BLaER1 treated with 17β-estradiol and CSF1 and Interleukin-3, amounts not matched to agents 10 nM and 100 nM (cell line): ENCODE data around the gene GTF2F1.

Experiments
- H3K27ac ChIP-seq, 11 experiments: shearing (Covaris generic); formaldehyde crosslinking; 2 replicates each; pipeline ENCODE4 v1.8.1; 2022
- H3K27me3 ChIP-seq, 11 experiments: shearing (Covaris generic); formaldehyde crosslinking; 2 replicates each; pipeline ENCODE4 v1.8.1; 2022
- H3K36me3 ChIP-seq, 11 experiments: shearing (Covaris generic); formaldehyde crosslinking; 2 replicates each; pipeline ENCODE4 v1.8.1; 2022
- H3K4me1 ChIP-seq, 10 experiments: shearing (Covaris generic); formaldehyde crosslinking; 2 replicates each; pipeline ENCODE4 v1.8.1; 2022
- H3K4me2 ChIP-seq, 11 experiments: shearing (Covaris generic); formaldehyde crosslinking; 2 replicates each; pipeline ENCODE4 v1.8.1; 2022
- H3K4me3 ChIP-seq, 10 experiments: shearing (Covaris generic); formaldehyde crosslinking; 2 replicates each; pipeline ENCODE4 v1.8.1; 2022
- H3K9ac ChIP-seq, 11 experiments: shearing (Covaris generic); formaldehyde crosslinking; 2 replicates each; pipeline ENCODE4 v1.8.1; 2022
- H3K9me3 ChIP-seq, 11 experiments: shearing (Covaris generic); formaldehyde crosslinking; replicated peaks in 1 of 11; 2 replicates each; pipeline ENCODE4 v1.8.1; 2022
- H4K20me1 ChIP-seq, 11 experiments: shearing (Covaris generic); formaldehyde crosslinking; 2 replicates each; pipeline ENCODE4 v1.8.1; 2022
- Cebpa-rat ChIP-seq, 11 experiments: shearing (Covaris generic); IDR thresholded peaks; 2 replicates each; pipeline ENCODE4 v1.8.1; 2022

GTF2F1 gene

GRCh38 chr19:6394831-6395230 is 1.9 kb upstream of the GTF2F1 start:
- Histone ChIP-seq H3K27me3 (no peaks in the 10 kb centered on the region), H3K36me3 (peaks cover 15 to 23% (median 20%) of the 10 kb centered on the region in 11 experiments), H3K4me3 (no peak overlapping the region), H3K4me1 (peaks cover 20 to 37% (median 26%) of the 10 kb centered on the region in 10 experiments), H3K4me2 (peak overlapping the region in 4 of 11 experiments; percentile 74 to 93 (median 88); a peak in 4 of 22 replicates), H3K9me3 (no peaks in the 10 kb centered on the region), H4K20me1 (peaks cover 0 to 13% (median 3%) of the 10 kb centered on the region in 11 experiments; a peak in 9 of 22 replicates), H3K27ac (peak overlapping the region in 4 of 11 experiments; percentile 35 to 97 (median 92); a peak in 4 of 22 replicates), H3K9ac (no peak overlapping the region)
- TF ChIP-seq Cebpa-rat (IDR thresholded peaks at IDR 0.05), result no peak

- no peak for TF ChIP-seq Cebpa-rat (IDR thresholded peaks at IDR 0.05)
These were observed 1.0 kb upstream of the GTF2F1 start for GRCh38 chr19:6393983-6394412.

GRCh38 chr19:6392221-6393073 is 517 bp downstream of the GTF2F1 start:
- H3K27me3 ChIP-seq, result no peaks in the 10 kb centered on the region
- H3K4me3 ChIP-seq, result peak overlapping the region; percentile 74 to 94 (median 90)
- peaks cover 20 to 44% (median 26%) of the 10 kb centered on the region in 10 experiments for H3K4me1 ChIP-seq
- peak overlapping the region; percentile 74 to 99 (median 93) for H3K4me2 ChIP-seq
- TF ChIP-seq Cebpa-rat (IDR thresholded peaks at IDR 0.05), result no peak
- peaks cover 39 to 47% (median 44%) of the 10 kb centered on the region in 11 experiments for H3K36me3 ChIP-seq
- peak overlapping the region; percentile 84 to 94 (median 91) for H3K9ac ChIP-seq
- H3K9me3 ChIP-seq, result no peaks in the 10 kb centered on the region
- peaks cover 0 to 37% (median 12%) of the 10 kb centered on the region in 11 experiments; a peak in 14 of 22 replicates for H4K20me1 ChIP-seq
- H3K27ac ChIP-seq, result peak overlapping the region; percentile 81 to 97 (median 94)

More at GRCh38 chr19:6393983-6394412, 1.0 kb upstream of the GTF2F1 start:
- no peaks in the 10 kb centered on the region for H3K9me3 ChIP-seq
- H3K9ac ChIP-seq, result peak overlapping the region; percentile 84 to 94 (median 91)
- H3K4me3 ChIP-seq, result peak overlapping the region; percentile 74 to 94 (median 90)
- H3K27me3 ChIP-seq, result no peaks in the 10 kb centered on the region
- H3K27ac ChIP-seq, result peak overlapping the region; percentile 81 to 97 (median 94); a peak in 21 of 22 replicates
- peak overlapping the region; percentile 74 to 99 (median 93) for H3K4me2 ChIP-seq
- H3K36me3 ChIP-seq, result peaks cover 24 to 31% (median 29%) of the 10 kb centered on the region in 11 experiments
- peaks cover 0 to 22% (median 6%) of the 10 kb centered on the region in 11 experiments; a peak in 10 of 22 replicates for H4K20me1 ChIP-seq
- H3K4me1 ChIP-seq, result peaks cover 20 to 44% (median 26%) of the 10 kb centered on the region in 10 experiments

GRCh38 chr19:6387372-6387771 is 5.6 kb downstream of the GTF2F1 start:
- Histone ChIP-seq H3K36me3 (peaks cover 90 to 98% (median 95%) of the 10 kb centered on the region in 11 experiments), H3K27ac (no peak overlapping the region), H4K20me1 (peaks cover 0 to 87% (median 24%) of the 10 kb centered on the region in 11 experiments; a peak in 16 of 22 replicates), H3K9ac (peak overlapping the region in 1 of 11 experiments; percentile 37; a peak in 1 of 22 replicates), H3K9me3 (no peaks in the 10 kb centered on the region), H3K4me2 (no peak overlapping the region), H3K4me1 (peaks cover 11 to 31% (median 15%) of the 10 kb centered on the region in 10 experiments), H3K27me3 (no peaks in the 10 kb centered on the region), H3K4me3 (no peak overlapping the region)
- TF ChIP-seq Cebpa-rat (IDR thresholded peaks at IDR 0.05), result no peak

- Histone ChIP-seq H3K27me3 (no peaks in the 10 kb centered on the region), H3K36me3 (peaks cover 99 to 100% (median 100%) of the 10 kb centered on the region in 11 experiments), H4K20me1 (peaks cover 0 to 99% (median 24%) of the 10 kb centered on the region in 11 experiments; a peak in 16 of 22 replicates), H3K9ac (no peak overlapping the region), H3K4me3 (no peak overlapping the region), H3K9me3 (peaks cover 0 to 21% (median 0%) of the 10 kb centered on the region in 11 experiments; a peak in 8 of 22 replicates), H3K27ac (no peak overlapping the region), H3K4me1 (peaks cover 0 to 2% (median 0%) of the 10 kb centered on the region in 10 experiments; a peak in 1 of 20 replicates), H3K4me2 (no peak overlapping the region)
- no peak for TF ChIP-seq Cebpa-rat (IDR thresholded peaks at IDR 0.05)
These were observed 8.6 kb downstream of the GTF2F1 start for GRCh38 chr19:6384381-6384780.

GRCh38 chr19:6383188-6383587 is 9.8 kb downstream of the GTF2F1 start:
- Histone ChIP-seq H4K20me1 (peaks cover 0 to 99% (median 16%) of the 10 kb centered on the region in 11 experiments; a peak in 16 of 22 replicates), H3K27ac (no peak overlapping the region), H3K4me1 (no peaks in the 10 kb centered on the region), H3K4me2 (no peak overlapping the region), H3K9me3 (peaks cover 0 to 21% (median 0%) of the 10 kb centered on the region in 11 experiments; a peak in 8 of 22 replicates), H3K27me3 (no peaks in the 10 kb centered on the region), H3K4me3 (no peak overlapping the region), H3K9ac (no peak overlapping the region), H3K36me3 (peaks cover 99 to 100% (median 100%) of the 10 kb centered on the region in 11 experiments)
- TF ChIP-seq Cebpa-rat (IDR thresholded peaks at IDR 0.05), result no peak

- Histone ChIP-seq H3K36me3 (peaks cover 82 to 100% (median 90%) of the 10 kb centered on the region in 11 experiments), H3K9me3 (peaks cover 0 to 21% (median 0%) of the 10 kb centered on the region in 11 experiments; a peak in 8 of 22 replicates), H3K9ac (no peak overlapping the region), H4K20me1 (peaks cover 0 to 96% (median 12%) of the 10 kb centered on the region in 11 experiments; a peak in 11 of 22 replicates), H3K4me1 (no peaks in the 10 kb centered on the region), H3K27ac (no peak overlapping the region), H3K4me3 (no peak overlapping the region), H3K27me3 (no peaks in the 10 kb centered on the region), H3K4me2 (no peak overlapping the region)
- TF ChIP-seq Cebpa-rat (IDR thresholded peaks at IDR 0.05), result no peak
These were observed 11.8 kb downstream of the GTF2F1 start for GRCh38 chr19:6381030-6381750.

- H3K4me3 ChIP-seq, result no peak overlapping the region
- no peaks in the 10 kb centered on the region for H3K27me3 ChIP-seq
- no peak overlapping the region for H3K9ac ChIP-seq
- H3K4me1 ChIP-seq, result no peaks in the 10 kb centered on the region; a peak in 1 of 20 replicates
- peaks cover 0 to 96% (median 8%) of the 10 kb centered on the region in 11 experiments; a peak in 10 of 22 replicates for H4K20me1 ChIP-seq
- H3K9me3 ChIP-seq, result peaks cover 0 to 21% (median 0%) of the 10 kb centered on the region in 11 experiments; a peak in 8 of 22 replicates
- no peak for TF ChIP-seq Cebpa-rat (IDR thresholded peaks at IDR 0.05)
- H3K27ac ChIP-seq, result no peak overlapping the region
- H3K36me3 ChIP-seq, result peaks cover 70 to 100% (median 86%) of the 10 kb centered on the region in 11 experiments
- H3K4me2 ChIP-seq, result no peak overlapping the region
These were observed 13.2 kb downstream of the GTF2F1 start for GRCh38 chr19:6379744-6380143.
